Measurements from ENCODE around the gene C19orf85. TPM values are rescaled to one million over a fixed set of nuclear protein-coding genes. Genes with fewer than 3 reads are reported as not detected.
A peak's percentile ranks its signal among the peaks of the same experiment; 100 is the strongest.
"Not testable (repeated sequence)": the region's sequence is repeated elsewhere in the genome, so short reads cannot be mapped to it uniquely, and the experiment has no call there.

C19orf85 gene
- total and polyA plus RNA-seq, 2 experiments from 2014 or later = not detected

GRCh38 chr19:55452749-55453346 lies 11.7 kb downstream of the C19orf85 start:
- no peaks in the 10 kb centered on the region for H3K79me2 ChIP-seq (ENCODE audit: insufficient read depth)
- no peaks in the 10 kb centered on the region for H3K36me3 ChIP-seq (ENCODE audit: low read depth)
- no peak overlapping the region for H2AFZ ChIP-seq
- in situ Hi-C loops (cut with MboI) = no loop called here
- H3K27ac ChIP-seq = no peak overlapping the region
- no peaks in the 10 kb centered on the region for H3F3A ChIP-seq (ENCODE audit: insufficient read depth)
- H3K27me3 ChIP-seq (replicated peaks; ENCODE audit: insufficient read depth) = peaks cover 22% of the 10 kb centered on the region
- H4K20me1 ChIP-seq (ENCODE audit: insufficient read depth) = no peaks in the 10 kb centered on the region; the same call in 1 of the 2 replicates
- H3K9me2 ChIP-seq (ENCODE audit: insufficient read depth) = no peaks in the 10 kb centered on the region
- 13 to 19% methylated on average over 14 to 29 of the region's 34 CpGs for WGBS, 2 experiments (ENCODE audit: low coverage in 1 of 2, low lambda C conversion rate in 2 of 2, missing lambda C conversion rate in 2 of 2)
- peak overlapping the region; percentile 39 for H3K4me2 ChIP-seq (ENCODE audit: unreplicated experiment)
- DNase-seq = peak; percentile 76
- H3K9ac ChIP-seq = no peak overlapping the region
- no peaks in the 10 kb centered on the region for H3K4me1 ChIP-seq (ENCODE audit: insufficient read depth)
- H3K4me3 ChIP-seq = no peak overlapping the region
- TF ChIP-seq EZH2phosphoT487 (IDR thresholded peaks at IDR 0.05; ENCODE audit: insufficient read depth, low read depth) (no peak), EZH2 (IDR thresholded peaks at IDR 0.05; ENCODE audit: insufficient read depth, poor library complexity, severe bottlenecking) (no peak)
- no peaks in the 10 kb centered on the region for H3K9me3 ChIP-seq (ENCODE audit: low read depth)

- peak overlapping the region; percentile 12; the same call in 1 of the 2 replicates for H3K4me3 ChIP-seq
- no peak overlapping the region for H3K27ac ChIP-seq
- H3K36me3 ChIP-seq (ENCODE audit: low read depth) = no peaks in the 10 kb centered on the region
- H3K4me1 ChIP-seq (ENCODE audit: insufficient read depth) = no peaks in the 10 kb centered on the region
- 2 to 3% methylated on average over 18 to 57 of the region's 57 CpGs for WGBS, 2 experiments (ENCODE audit: low coverage in 1 of 2, low lambda C conversion rate in 2 of 2, missing lambda C conversion rate in 2 of 2)
- in situ Hi-C loops (cut with MboI) = no loop called here
- TF ChIP-seq EZH2 (IDR thresholded peaks at IDR 0.05; ENCODE audit: insufficient read depth, poor library complexity, severe bottlenecking) (peak; percentile 22), EZH2phosphoT487 (IDR thresholded peaks at IDR 0.05; ENCODE audit: insufficient read depth, low read depth) (no peak)
- H3K27me3 ChIP-seq (replicated peaks; ENCODE audit: insufficient read depth) = peaks cover 24% of the 10 kb centered on the region
- H3K9me3 ChIP-seq (ENCODE audit: low read depth) = no peaks in the 10 kb centered on the region
- H3K79me2 ChIP-seq (ENCODE audit: insufficient read depth) = no peaks in the 10 kb centered on the region
- no peaks in the 10 kb centered on the region for H3K9me2 ChIP-seq (ENCODE audit: insufficient read depth)
- no peak overlapping the region for H3K9ac ChIP-seq
- no peaks in the 10 kb centered on the region; the same call in 1 of the 2 replicates for H3F3A ChIP-seq (ENCODE audit: insufficient read depth)
- no peak overlapping the region for H2AFZ ChIP-seq
- no peaks in the 10 kb centered on the region; the same call in 1 of the 2 replicates for H4K20me1 ChIP-seq (ENCODE audit: insufficient read depth)
- peak overlapping the region; percentile 42 for H3K4me2 ChIP-seq (ENCODE audit: unreplicated experiment)
- peak; percentile 25 for DNase-seq
These were observed 12.4 kb downstream of the C19orf85 start for GRCh38 chr19:55451965-55452748.

- Histone ChIP-seq H3K4me1 (ENCODE audit: insufficient read depth) (no peaks in the 10 kb centered on the region), H3K27ac (no peak overlapping the region), H2AFZ (no peak overlapping the region), H3K9me3 (ENCODE audit: low read depth) (no peaks in the 10 kb centered on the region), H3K9ac (no peak overlapping the region), H3F3A (ENCODE audit: insufficient read depth) (no peaks in the 10 kb centered on the region; the same call in 1 of the 2 replicates), H3K4me3 (peak overlapping the region; percentile 12; the same call in 1 of the 2 replicates), H4K20me1 (ENCODE audit: insufficient read depth) (no peaks in the 10 kb centered on the region; the same call in 1 of the 2 replicates), H3K27me3 (replicated peaks; ENCODE audit: insufficient read depth) (peaks cover 28% of the 10 kb centered on the region), H3K79me2 (ENCODE audit: insufficient read depth) (no peaks in the 10 kb centered on the region), H3K4me2 (ENCODE audit: unreplicated experiment) (peak overlapping the region; percentile 42), H3K9me2 (ENCODE audit: insufficient read depth) (no peaks in the 10 kb centered on the region), H3K36me3 (ENCODE audit: low read depth) (no peaks in the 10 kb centered on the region)
- WGBS, 2 experiments (ENCODE audit: low coverage in 1 of 2, low lambda C conversion rate in 2 of 2, missing lambda C conversion rate in 2 of 2) = 2 to 13% methylated on average over 9 to 58 of the region's 80 CpGs
- in situ Hi-C loops (cut with MboI) = no loop called here
- peak; percentile 98 for TF ChIP-seq EZH2 (IDR thresholded peaks at IDR 0.05; ENCODE audit: insufficient read depth, poor library complexity, severe bottlenecking)
- TF ChIP-seq EZH2phosphoT487 (IDR thresholded peaks at IDR 0.05; ENCODE audit: insufficient read depth, low read depth) = 0 out of 2 replicates have a peak, but pooled peaks have one; percentile 75
- peak; percentile 37 for DNase-seq
These were observed 13.2 kb downstream of the C19orf85 start for GRCh38 chr19:55451163-55451964.

- DNase-seq = no peak
- H3K27me3 ChIP-seq (replicated peaks; ENCODE audit: insufficient read depth) = peaks cover 32% of the 10 kb centered on the region
- no peak overlapping the region for H3K4me3 ChIP-seq
- H3F3A ChIP-seq (ENCODE audit: insufficient read depth) = no peaks in the 10 kb centered on the region; the same call in 1 of the 2 replicates
- 24 to 32% methylated on average over 8 to 16 of the region's 16 CpGs for WGBS, 2 experiments (ENCODE audit: low coverage in 1 of 2, low lambda C conversion rate in 2 of 2, missing lambda C conversion rate in 2 of 2)
- H2AFZ ChIP-seq = no peak overlapping the region
- no peak overlapping the region for H3K4me2 ChIP-seq (ENCODE audit: unreplicated experiment)
- H3K27ac ChIP-seq = no peak overlapping the region
- H3K79me2 ChIP-seq (ENCODE audit: insufficient read depth) = no peaks in the 10 kb centered on the region
- TF ChIP-seq EZH2phosphoT487 (IDR thresholded peaks at IDR 0.05; ENCODE audit: insufficient read depth, low read depth) (no peak), EZH2 (IDR thresholded peaks at IDR 0.05; ENCODE audit: insufficient read depth, poor library complexity, severe bottlenecking) (no peak)
- H3K9me2 ChIP-seq (ENCODE audit: insufficient read depth) = no peaks in the 10 kb centered on the region
- H3K9me3 ChIP-seq (ENCODE audit: low read depth) = no peaks in the 10 kb centered on the region
- no peaks in the 10 kb centered on the region for H3K4me1 ChIP-seq (ENCODE audit: insufficient read depth)
- no peaks in the 10 kb centered on the region for H3K36me3 ChIP-seq (ENCODE audit: low read depth)
- H4K20me1 ChIP-seq (ENCODE audit: insufficient read depth) = no peaks in the 10 kb centered on the region; the same call in 1 of the 2 replicates
- H3K9ac ChIP-seq = no peak overlapping the region
- in situ Hi-C loops (cut with MboI) = no loop called here
These were observed 15.1 kb downstream of the C19orf85 start for GRCh38 chr19:55449469-55449868.

GRCh38 chr19:55448175-55448490 lies 16.4 kb downstream of the C19orf85 start:
- H2AFZ ChIP-seq; H3K4me3 ChIP-seq; H4K20me1 ChIP-seq (ENCODE audit: insufficient read depth); DNase-seq; H3K79me2 ChIP-seq (ENCODE audit: insufficient read depth); H3K9me2 ChIP-seq (ENCODE audit: insufficient read depth); H3K36me3 ChIP-seq (ENCODE audit: low read depth); H3K9me3 ChIP-seq (ENCODE audit: low read depth); H3K4me1 ChIP-seq (ENCODE audit: insufficient read depth); in situ Hi-C loops (cut with MboI); H3K4me2 ChIP-seq (ENCODE audit: unreplicated experiment); H3K27ac ChIP-seq; H3K9ac ChIP-seq; H3F3A ChIP-seq (ENCODE audit: insufficient read depth): not testable (repeated sequence)
- H3K27me3 ChIP-seq (replicated peaks; ENCODE audit: insufficient read depth) = peaks cover 42% of the 10 kb centered on the region
- WGBS, 2 experiments (ENCODE audit: low coverage in 1 of 2, low lambda C conversion rate in 2 of 2, missing lambda C conversion rate in 2 of 2) = 66% methylated on average over 5 of the region's 5 CpGs; no CpG with 5 or more reads in 1 of the 2 experiments
